ENCODE measurements around the gene GLMP. TPM values are rescaled to one million over a fixed set of nuclear protein-coding genes. Genes with fewer than 3 reads are reported as not detected.

Gene GLMP
- total and polyA plus RNA-seq, 2 donors (not counting 1 experiment from before 2014, with no cell fraction given) = 10.2 to 21.2 TPM

- no peak for TF ChIP-seq CTCF (IDR thresholded peaks at IDR 0.05)
- TF ChIP-seq EZH2 (IDR thresholded peaks at IDR 0.05; ENCODE audit: borderline replicate concordance, insufficient read depth, low read depth, low read length, poor library complexity, severe bottlenecking) = no peak
- peaks cover 0 to 8% of the 10 kb centered on the region in 2 experiments for H3K36me3 ChIP-seq (replicated peaks in 1 of 2; ENCODE audit: control extremely low read depth in 1 of 2, control insufficient read depth in 1 of 2, extremely low read depth in 1 of 2, insufficient read depth in 2 of 2, low read length in 1 of 2)
- H3K4me1 ChIP-seq (ENCODE audit: control insufficient read depth in 2 of 2, insufficient read depth in 2 of 2, low read length in 2 of 2) = peaks cover 14 to 15% of the 10 kb centered on the region in 2 donors
- peak overlapping the region; percentile 69 for H3K9ac ChIP-seq (ENCODE audit: low read length)
- DNase-seq (peak; percentile 57), ATAC-seq (ENCODE audit: low read depth) (peak; percentile 64)
- Mint-ChIP-seq H3K27ac (peak overlapping the region; percentile 59), H3K9me3 (ENCODE audit: insufficient read depth) (no peaks in the 10 kb centered on the region), H3K27me3 (peaks cover 7% of the 10 kb centered on the region), H3K4me3 (peak overlapping the region; percentile 89), H3K4me1 (peaks cover 18% of the 10 kb centered on the region)
- H4K20me1 ChIP-seq (ENCODE audit: control insufficient read depth, insufficient read depth, low read length, poor library complexity, severe bottlenecking) = no peaks in the 10 kb centered on the region
- H3K79me2 ChIP-seq (ENCODE audit: control insufficient read depth, insufficient read depth, low read length) = no peaks in the 10 kb centered on the region
- no peak overlapping the region for H3K27ac ChIP-seq (ENCODE audit: low read length in 2 of 2)
- H3K4me3 ChIP-seq (ENCODE audit: control extremely low read depth in 1 of 5, extremely low read depth in 1 of 5, insufficient read depth in 1 of 5, low read depth in 2 of 5, low read length in 4 of 5) = peak overlapping the region in 4 of 5 experiments; percentile 26 to 60 (median 47)
- ChIA-PET CTCF (interaction anchor here (1.5 to 2.1 kb wide), 2 partner anchors 20 to 74 kb away, joined by 5 to 10 read pairs; no protein-coding TSS in a partner anchor), POLR2A (no interaction called here)
- peaks cover 0 to 3% (median 0%) of the 10 kb centered on the region in 3 donors for H3K9me3 ChIP-seq (ENCODE audit: control extremely low read depth in 1 of 3, control insufficient read depth in 2 of 3, insufficient read depth in 1 of 3, low read length in 2 of 3)
- 3% methylated on average over 67 of the region's 69 CpGs for WGBS (ENCODE audit: insufficient coverage)
- intact Hi-C loops (cut with micrococcal nuclease) = no loop called here
- peaks cover 0 to 12% (median 0%) of the 10 kb centered on the region in 4 experiments for H3K27me3 ChIP-seq (replicated peaks in 1 of 4; ENCODE audit: control extremely low read depth in 1 of 4, control insufficient read depth in 3 of 4, insufficient read depth in 4 of 4, low read length in 3 of 4)
- peak overlapping the region; percentile 93 for H3K4me2 ChIP-seq (replicated peaks; ENCODE audit: low read depth, low read length, poor library complexity, severe bottlenecking)
- H2AFZ ChIP-seq (ENCODE audit: insufficient read depth, low read depth, low read length, poor library complexity, severe bottlenecking) = peak overlapping the region; percentile 75
Measured at GRCh38 chr1:156245451-156246232, 49.8 kb downstream of the GLMP start.

GRCh38 chr1:156244712-156245111 is 50.8 kb downstream of the GLMP start:
- ATAC-seq (ENCODE audit: low read depth) (no peak), DNase-seq (no peak)
- Mint-ChIP-seq H3K4me1 (peaks cover 18% of the 10 kb centered on the region), H3K9me3 (ENCODE audit: insufficient read depth) (no peaks in the 10 kb centered on the region), H3K4me3 (peak overlapping the region; percentile 89), H3K27me3 (peaks cover 7% of the 10 kb centered on the region), H3K27ac (no peak overlapping the region)
- no peaks in the 10 kb centered on the region for H4K20me1 ChIP-seq (ENCODE audit: control insufficient read depth, insufficient read depth, low read length, poor library complexity, severe bottlenecking)
- peaks cover 0 to 12% (median 0%) of the 10 kb centered on the region in 4 experiments for H3K27me3 ChIP-seq (replicated peaks in 1 of 4; ENCODE audit: control extremely low read depth in 1 of 4, control insufficient read depth in 3 of 4, insufficient read depth in 4 of 4, low read length in 3 of 4)
- H3K79me2 ChIP-seq (ENCODE audit: control insufficient read depth, insufficient read depth, low read length) = no peaks in the 10 kb centered on the region
- POLR2A ChIA-PET = no interaction called here
- peak overlapping the region; percentile 93 for H3K4me2 ChIP-seq (replicated peaks; ENCODE audit: low read depth, low read length, poor library complexity, severe bottlenecking)
- no peak for TF ChIP-seq CTCF (IDR thresholded peaks at IDR 0.05)
- no peak for TF ChIP-seq EZH2 (IDR thresholded peaks at IDR 0.05; ENCODE audit: borderline replicate concordance, insufficient read depth, low read depth, low read length, poor library complexity, severe bottlenecking)
- H3K27ac ChIP-seq (ENCODE audit: low read length in 2 of 2) = no peak overlapping the region
- no peak overlapping the region for H3K9ac ChIP-seq (ENCODE audit: low read length)
- no peak overlapping the region for H2AFZ ChIP-seq (ENCODE audit: insufficient read depth, low read depth, low read length, poor library complexity, severe bottlenecking)
- CTCF ChIA-PET = no interaction called here
- 97% methylated on average over 13 of the region's 17 CpGs for WGBS (ENCODE audit: insufficient coverage)
- H3K36me3 ChIP-seq (replicated peaks in 1 of 2; ENCODE audit: control extremely low read depth in 1 of 2, control insufficient read depth in 1 of 2, extremely low read depth in 1 of 2, insufficient read depth in 2 of 2, low read length in 1 of 2) = peaks cover under 1 to 3% of the 10 kb centered on the region in 2 experiments
- H3K4me1 ChIP-seq (ENCODE audit: control insufficient read depth in 2 of 2, insufficient read depth in 2 of 2, low read length in 2 of 2) = peaks cover 14 to 15% of the 10 kb centered on the region in 2 donors
- peaks cover 0 to 3% (median 0%) of the 10 kb centered on the region in 3 donors for H3K9me3 ChIP-seq (ENCODE audit: control extremely low read depth in 1 of 3, control insufficient read depth in 2 of 3, insufficient read depth in 1 of 3, low read length in 2 of 3)
- intact Hi-C loops (cut with micrococcal nuclease) = no loop called here
- no peak overlapping the region for H3K4me3 ChIP-seq (ENCODE audit: control extremely low read depth in 1 of 5, extremely low read depth in 1 of 5, insufficient read depth in 1 of 5, low read depth in 2 of 5, low read length in 4 of 5)
